ENCODE measurements around the gene SNRPB2. TPM values are rescaled to one million over a fixed set of nuclear protein-coding genes. Genes with fewer than 3 reads are reported as not detected.

The SNRPB2 gene
- total and polyA plus RNA-seq, 4 donors, result 36.0 to 63.9 (median 45.0) TPM

DNA sequence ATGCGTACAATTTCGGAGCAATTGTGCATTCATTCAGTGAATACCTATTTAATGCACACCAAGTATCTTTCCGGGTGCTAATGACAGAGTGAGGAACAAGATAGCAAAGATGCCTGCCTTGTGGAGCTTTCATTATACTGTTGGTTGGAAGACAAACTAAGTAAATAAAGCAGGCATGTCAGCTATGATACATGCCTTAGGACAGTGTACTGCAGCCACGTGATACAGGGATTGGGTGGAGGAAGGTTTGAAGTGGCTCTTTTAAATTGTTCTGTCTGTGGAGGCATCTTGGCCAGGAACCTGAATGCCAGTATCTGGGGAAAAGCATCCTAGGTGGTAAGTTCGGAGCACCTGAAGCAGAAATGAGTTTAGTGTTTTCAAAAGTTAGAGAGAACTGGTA lies 15.4 kb downstream of the SNRPB2 start:
- intact Hi-C loops (cut with DNase I), result no loop called here
- DNase-seq (no peak), ATAC-seq (ENCODE audit: low FRiP score) (no peak)
- no peak overlapping the region for H3K27ac ChIP-seq (ENCODE audit: low read depth in 1 of 2, low read length in 2 of 2)
- 73% methylated on average over 5 of the region's 5 CpGs for WGBS, 2 donors
- no peaks in the 10 kb centered on the region for H3K9me3 ChIP-seq (ENCODE audit: control insufficient read depth, low read length)
- H3K36me3 ChIP-seq (ENCODE audit: control insufficient read depth in 1 of 2, insufficient read depth in 2 of 2, low read length in 1 of 2), result no peaks in the 10 kb centered on the region
- H3K4me1 ChIP-seq (ENCODE audit: control insufficient read depth in 1 of 2, insufficient read depth in 2 of 2, low read length in 2 of 2), result no peaks in the 10 kb centered on the region
- no peak overlapping the region for H3K4me3 ChIP-seq (ENCODE audit: low read length in 2 of 2)
- no peaks in the 10 kb centered on the region for H3K27me3 ChIP-seq (ENCODE audit: control insufficient read depth in 1 of 2, insufficient read depth in 2 of 2, low read length in 1 of 2)

GRCh38 chr20:16747291-16747811 lies 17.5 kb downstream of the SNRPB2 start:
- H3K36me3 ChIP-seq (ENCODE audit: control insufficient read depth in 1 of 2, insufficient read depth in 2 of 2, low read length in 1 of 2), result no peaks in the 10 kb centered on the region
- no peak for ATAC-seq (ENCODE audit: low FRiP score)
- H3K9me3 ChIP-seq (ENCODE audit: control insufficient read depth, low read length), result no peaks in the 10 kb centered on the region
- intact Hi-C loops (cut with DNase I), result no loop called here
- WGBS, 2 donors, result 57 to 62% methylated on average over 3 of the region's 3 CpGs
- H3K4me3 ChIP-seq (ENCODE audit: low read length in 2 of 2), result no peak overlapping the region
- DNase-seq, result no peak
- no peaks in the 10 kb centered on the region for H3K27me3 ChIP-seq (ENCODE audit: control insufficient read depth in 1 of 2, insufficient read depth in 2 of 2, low read length in 1 of 2)
- no peaks in the 10 kb centered on the region for H3K4me1 ChIP-seq (ENCODE audit: control insufficient read depth in 1 of 2, insufficient read depth in 2 of 2, low read length in 2 of 2)
- H3K27ac ChIP-seq (ENCODE audit: low read depth in 1 of 2, low read length in 2 of 2), result no peak overlapping the region

DNA sequence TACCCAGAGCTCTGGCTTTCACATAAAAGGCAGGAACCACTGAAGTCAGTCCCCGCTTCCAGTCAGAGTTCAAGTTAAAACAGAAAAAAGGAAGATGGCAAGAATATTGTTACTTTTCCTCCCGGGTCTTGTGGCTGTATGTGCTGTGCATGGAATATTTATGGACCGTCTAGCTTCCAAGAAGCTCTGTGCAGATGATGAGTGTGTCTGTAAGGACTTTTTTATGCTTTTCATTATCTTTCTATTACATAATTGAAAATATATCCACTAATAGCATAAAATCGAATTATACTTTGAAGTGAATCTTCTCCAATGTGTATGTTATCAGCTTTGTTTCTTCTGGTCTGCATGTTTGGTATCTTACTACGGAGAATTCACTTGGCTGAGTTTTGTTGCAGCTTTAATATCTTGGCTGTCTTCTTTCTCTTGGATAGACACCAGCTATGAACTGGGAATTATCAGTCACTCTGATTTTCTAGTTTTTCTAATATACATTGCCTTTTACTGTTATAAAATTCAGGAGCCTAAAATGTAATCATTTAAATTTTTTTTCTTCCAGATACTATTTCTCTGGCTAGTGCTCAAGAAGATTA lies 18.6 kb downstream of the SNRPB2 start, which contains the start of gene OTOR:
OTOR (plus strand) TSS at position 51 of the 593 bp plus-strand sequence; CDS start at position 95, 44 bp downstream.
- H3K4me1 ChIP-seq (ENCODE audit: control insufficient read depth in 1 of 2, insufficient read depth in 2 of 2, low read length in 2 of 2), result no peaks in the 10 kb centered on the region
- H3K36me3 ChIP-seq (ENCODE audit: control insufficient read depth in 1 of 2, insufficient read depth in 2 of 2, low read length in 1 of 2), result no peaks in the 10 kb centered on the region
- H3K27ac ChIP-seq (ENCODE audit: low read depth in 1 of 2, low read length in 2 of 2), result no peak within 1 kb of the TSS
- DNase-seq (no peak), ATAC-seq (ENCODE audit: low FRiP score) (no peak)
- no peaks in the 10 kb centered on the region for H3K9me3 ChIP-seq (ENCODE audit: control insufficient read depth, low read length)
- no peak within 1 kb of the TSS for H3K4me3 ChIP-seq (ENCODE audit: low read length in 2 of 2)
- H3K27me3 ChIP-seq (ENCODE audit: control insufficient read depth in 1 of 2, insufficient read depth in 2 of 2, low read length in 1 of 2), result no peaks in the 10 kb centered on the region
- WGBS, 2 donors, result 53 to 62% methylated on average over 5 of the region's 5 CpGs
- intact Hi-C loops (cut with DNase I), result no loop called here

- H3K4me3 ChIP-seq (ENCODE audit: low read length in 2 of 2), result no peak overlapping the region
- H3K4me1 ChIP-seq (ENCODE audit: control insufficient read depth in 1 of 2, insufficient read depth in 2 of 2, low read length in 2 of 2), result no peaks in the 10 kb centered on the region
- no peaks in the 10 kb centered on the region for H3K27me3 ChIP-seq (ENCODE audit: control insufficient read depth in 1 of 2, insufficient read depth in 2 of 2, low read length in 1 of 2)
- intact Hi-C loops (cut with DNase I), result no loop called here
- no peak for ATAC-seq (ENCODE audit: low FRiP score)
- H3K9me3 ChIP-seq (ENCODE audit: control insufficient read depth, low read length), result no peaks in the 10 kb centered on the region
- no peak for DNase-seq
- 48 to 55% methylated on average over 11 of the region's 11 CpGs for WGBS, 2 donors
- no peaks in the 10 kb centered on the region for H3K36me3 ChIP-seq (ENCODE audit: control insufficient read depth in 1 of 2, insufficient read depth in 2 of 2, low read length in 1 of 2)
- no peak overlapping the region for H3K27ac ChIP-seq (ENCODE audit: low read depth in 1 of 2, low read length in 2 of 2)
Observed at GRCh38 chr20:16749573-16749972, 19.7 kb downstream of the SNRPB2 start.

DNA sequence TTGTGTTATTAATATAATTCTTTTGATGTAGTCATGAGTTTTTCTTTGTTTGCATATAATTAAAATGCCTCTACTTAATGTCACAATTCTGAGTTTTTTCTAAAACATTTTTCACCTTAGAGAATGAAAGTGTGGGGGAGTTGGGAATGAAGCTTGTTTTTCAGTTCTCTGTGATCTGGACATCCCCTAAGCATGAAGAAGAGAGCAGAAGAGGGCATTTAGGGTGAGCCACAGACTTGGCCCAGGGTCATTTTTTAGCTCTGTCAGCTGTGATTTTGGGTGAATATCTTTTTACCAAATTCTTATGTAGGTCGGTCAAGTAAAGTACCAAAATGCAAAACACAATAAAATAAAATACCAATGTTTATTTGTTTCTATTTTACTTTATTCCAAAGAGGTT lies 22.3 kb downstream of the SNRPB2 start:
- Histone ChIP-seq H3K4me1 (ENCODE audit: control insufficient read depth in 1 of 2, insufficient read depth in 2 of 2, low read length in 2 of 2) (no peaks in the 10 kb centered on the region), H3K27me3 (ENCODE audit: control insufficient read depth in 1 of 2, insufficient read depth in 2 of 2, low read length in 1 of 2) (no peaks in the 10 kb centered on the region), H3K9me3 (ENCODE audit: control insufficient read depth, low read length) (no peaks in the 10 kb centered on the region), H3K4me3 (ENCODE audit: low read length in 2 of 2) (no peak overlapping the region), H3K36me3 (ENCODE audit: control insufficient read depth in 1 of 2, insufficient read depth in 2 of 2, low read length in 1 of 2) (no peaks in the 10 kb centered on the region), H3K27ac (ENCODE audit: low read depth in 1 of 2, low read length in 2 of 2) (no peak overlapping the region)
- no peak for ATAC-seq (ENCODE audit: low FRiP score)
- DNase-seq, result no peak
- intact Hi-C loops (cut with DNase I), result loop anchor here in 1 of 2 donors (10.0 kb wide), 1 partner anchor 237 kb away; no protein-coding TSS in a partner anchor
- 70 to 71% methylated on average over 1 of the region's 1 CpG for WGBS, 2 donors

DNA sequence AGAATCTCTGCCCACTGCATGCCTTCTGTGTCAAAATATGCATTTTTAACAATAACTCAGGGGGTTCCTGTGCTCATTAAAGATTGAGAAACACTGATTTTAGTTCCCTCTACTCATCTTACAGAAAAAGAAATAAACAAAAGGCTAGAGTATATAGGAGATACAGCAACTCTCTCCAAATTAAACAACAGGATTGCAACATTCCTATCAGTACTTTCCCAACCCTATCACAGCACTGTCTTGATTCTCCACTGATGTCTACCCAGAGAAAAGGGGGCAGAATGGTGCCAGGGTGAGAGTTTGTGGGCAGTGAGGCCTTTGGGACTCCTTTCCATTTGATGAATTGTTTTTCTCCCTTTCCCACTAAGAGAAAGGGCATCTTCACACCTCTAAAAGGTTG lies 23.1 kb downstream of the SNRPB2 start:
- ATAC-seq (ENCODE audit: low FRiP score) (no peak), DNase-seq (no peak)
- Histone ChIP-seq H3K36me3 (ENCODE audit: control insufficient read depth in 1 of 2, insufficient read depth in 2 of 2, low read length in 1 of 2) (no peaks in the 10 kb centered on the region), H3K4me1 (ENCODE audit: control insufficient read depth in 1 of 2, insufficient read depth in 2 of 2, low read length in 2 of 2) (no peaks in the 10 kb centered on the region), H3K27me3 (ENCODE audit: control insufficient read depth in 1 of 2, insufficient read depth in 2 of 2, low read length in 1 of 2) (no peaks in the 10 kb centered on the region), H3K4me3 (ENCODE audit: low read length in 2 of 2) (no peak overlapping the region), H3K9me3 (ENCODE audit: control insufficient read depth, low read length) (no peaks in the 10 kb centered on the region), H3K27ac (ENCODE audit: low read depth in 1 of 2, low read length in 2 of 2) (no peak overlapping the region)
- intact Hi-C loops (cut with DNase I), result loop anchor here in 1 of 2 donors (10.0 kb wide), 1 partner anchor 238 kb away; no protein-coding TSS in a partner anchor

DNA sequence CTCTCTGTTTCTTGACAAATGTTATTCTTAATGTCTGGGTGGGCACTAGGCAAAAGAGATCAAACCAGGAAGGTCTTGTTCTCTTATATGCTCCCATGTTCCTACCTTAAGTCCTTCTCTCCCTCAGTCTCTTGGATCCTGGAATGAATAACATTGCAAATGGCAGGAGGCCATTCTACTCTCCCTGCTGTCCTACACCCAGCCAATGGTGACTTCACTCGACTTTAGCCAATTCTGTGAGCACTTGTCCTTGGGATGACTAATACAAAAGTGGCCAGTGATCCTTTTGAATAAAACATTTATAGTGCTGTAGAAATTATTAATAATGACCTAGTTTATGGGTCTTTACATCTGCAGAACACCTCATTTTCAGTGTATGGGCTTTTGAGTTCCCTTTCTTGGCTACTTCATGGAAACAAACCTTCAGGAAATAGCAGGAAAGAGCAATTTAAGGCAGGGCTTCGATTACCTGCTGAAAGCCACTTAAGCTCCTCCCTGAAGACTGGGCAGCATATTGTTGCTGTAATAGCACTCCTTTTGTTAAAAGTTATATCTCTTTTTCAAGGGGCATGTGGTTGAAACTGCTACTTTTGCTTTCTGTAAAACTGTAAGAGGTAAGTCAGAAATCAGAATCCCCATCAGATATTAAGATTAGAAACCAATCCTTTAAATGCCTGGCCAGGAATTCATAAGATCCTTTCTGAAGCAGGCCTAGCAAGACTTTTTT lies 28.8 kb downstream of the SNRPB2 start:
- Histone ChIP-seq H3K9me3 (ENCODE audit: control insufficient read depth, low read length) (no peaks in the 10 kb centered on the region), H3K27me3 (ENCODE audit: control insufficient read depth in 1 of 2, insufficient read depth in 2 of 2, low read length in 1 of 2) (no peaks in the 10 kb centered on the region), H3K36me3 (ENCODE audit: control insufficient read depth in 1 of 2, insufficient read depth in 2 of 2, low read length in 1 of 2) (no peaks in the 10 kb centered on the region), H3K27ac (ENCODE audit: low read depth in 1 of 2, low read length in 2 of 2) (no peak overlapping the region), H3K4me3 (ENCODE audit: low read length in 2 of 2) (no peak overlapping the region), H3K4me1 (ENCODE audit: control insufficient read depth in 1 of 2, insufficient read depth in 2 of 2, low read length in 2 of 2) (no peaks in the 10 kb centered on the region)
- intact Hi-C loops (cut with DNase I), result loop anchor here in 1 of 2 donors (10.0 kb wide), 1 partner anchor 244 kb away; no protein-coding TSS in a partner anchor
- ATAC-seq (ENCODE audit: low FRiP score), result no peak
- WGBS, 2 donors, result 57 to 64% methylated on average over 2 of the region's 2 CpGs
- DNase-seq, result no peak

- no peak for ATAC-seq (ENCODE audit: low FRiP score)
- Histone ChIP-seq H3K4me3 (ENCODE audit: low read length in 2 of 2) (no peak overlapping the region), H3K4me1 (ENCODE audit: control insufficient read depth in 1 of 2, insufficient read depth in 2 of 2, low read length in 2 of 2) (no peaks in the 10 kb centered on the region), H3K36me3 (ENCODE audit: control insufficient read depth in 1 of 2, insufficient read depth in 2 of 2, low read length in 1 of 2) (no peaks in the 10 kb centered on the region), H3K27me3 (ENCODE audit: control insufficient read depth in 1 of 2, insufficient read depth in 2 of 2, low read length in 1 of 2) (no peaks in the 10 kb centered on the region), H3K27ac (ENCODE audit: low read depth in 1 of 2, low read length in 2 of 2) (no peak overlapping the region), H3K9me3 (ENCODE audit: control insufficient read depth, low read length) (no peaks in the 10 kb centered on the region)
- 58 to 68% methylated on average over 1 of the region's 1 CpG for WGBS, 2 donors
- intact Hi-C loops (cut with DNase I), result loop anchor here in 1 of 2 donors (10.0 kb wide), 1 partner anchor 244 kb away; no protein-coding TSS in a partner anchor
- DNase-seq, result no peak
Observed at GRCh38 chr20:16759181-16759563, 29.3 kb downstream of the SNRPB2 start.

All from aorta (tissue), 5 donors.